IPS-18a (cell line): ENCODE results near the gene HLA-DRA.
"Not testable (repeated sequence)": the region's sequence is repeated elsewhere in the genome, so short reads cannot be mapped to it uniquely, and the experiment has no call there.

Experiments
- H3K27ac ChIP-seq: one replicate; pipeline ENCODE4 v1.5.1; 2013; ENCODE audit warnings: low read length
- H3K27me3 ChIP-seq: one replicate; pipeline ENCODE4 v1.6.1; 2013; ENCODE audit warnings: mild to moderate bottlenecking, low read length; ENCODE audit not compliant: control insufficient read depth, insufficient read depth
- H3K36me3 ChIP-seq: one replicate; pipeline ENCODE4 v1.6.1; 2013; ENCODE audit warnings: low read depth, low read length; ENCODE audit not compliant: control insufficient read depth
- H3K4me1 ChIP-seq: one replicate; pipeline ENCODE4 v1.6.1; 2013; ENCODE audit warnings: low read depth, low read length; ENCODE audit not compliant: control insufficient read depth
- H3K4me3 ChIP-seq: one replicate; pipeline ENCODE4 v1.5.1; 2013; ENCODE audit warnings: low read length
- H3K9ac ChIP-seq: one replicate; pipeline ENCODE4 v1.6.1; 2013; ENCODE audit warnings: mild to moderate bottlenecking, low read length, moderate library complexity
- H3K9me3 ChIP-seq: one replicate; pipeline ENCODE4 v1.6.1; 2013; ENCODE audit warnings: low read depth, low read length; ENCODE audit not compliant: control insufficient read depth

HLA-DRA gene

GRCh38 chr6:32459781-32460424 is 20.2 kb downstream of the HLA-DRA start:
- Histone ChIP-seq H3K36me3 (no peaks in the 10 kb centered on the region), H3K4me1 (no peaks in the 10 kb centered on the region), H3K4me3 (no peak overlapping the region), H3K9ac (no peak overlapping the region), H3K27ac (no peak overlapping the region), H3K9me3 (no peaks in the 10 kb centered on the region), H3K27me3 (no peaks in the 10 kb centered on the region)

- Histone ChIP-seq H3K4me1 (no peaks in the 10 kb centered on the region), H3K9ac (no peak overlapping the region), H3K27me3 (no peaks in the 10 kb centered on the region), H3K9me3 (no peaks in the 10 kb centered on the region), H3K4me3 (no peak overlapping the region), H3K27ac (no peak overlapping the region), H3K36me3 (no peaks in the 10 kb centered on the region)
Measured at GRCh38 chr6:32460528-32460927, 20.8 kb downstream of the HLA-DRA start.

- H3K9me3 ChIP-seq = no peaks in the 10 kb centered on the region
- no peaks in the 10 kb centered on the region for H3K27me3 ChIP-seq
- no peaks in the 10 kb centered on the region for H3K36me3 ChIP-seq
- no peak overlapping the region for H3K27ac ChIP-seq
- H3K9ac ChIP-seq = no peak overlapping the region
- H3K4me1 ChIP-seq = no peaks in the 10 kb centered on the region
- H3K4me3 ChIP-seq = no peak overlapping the region
Measured at GRCh38 chr6:32461493-32461892, 21.8 kb downstream of the HLA-DRA start.

- Histone ChIP-seq H3K9me3 (no peaks in the 10 kb centered on the region), H3K9ac (no peak overlapping the region), H3K36me3 (no peaks in the 10 kb centered on the region), H3K4me1 (no peaks in the 10 kb centered on the region), H3K27ac (no peak overlapping the region), H3K4me3 (no peak overlapping the region), H3K27me3 (no peaks in the 10 kb centered on the region)
Measured at GRCh38 chr6:32462609-32463008, 22.9 kb downstream of the HLA-DRA start.

GRCh38 chr6:32467743-32468503 is 28.2 kb downstream of the HLA-DRA start:
- not testable (repeated sequence) for H3K4me1 ChIP-seq, H3K27me3 ChIP-seq, H3K27ac ChIP-seq

GRCh38 chr6:32472781-32473375 is 33.2 kb downstream of the HLA-DRA start:
- Histone ChIP-seq H3K36me3 (no peaks in the 10 kb centered on the region), H3K9ac (no peak overlapping the region), H3K4me3 (no peak overlapping the region), H3K9me3 (no peaks in the 10 kb centered on the region), H3K27me3 (no peaks in the 10 kb centered on the region), H3K4me1 (no peaks in the 10 kb centered on the region), H3K27ac (no peak overlapping the region)

More at GRCh38 chr6:32467743-32468503, 28.2 kb downstream of the HLA-DRA start:
- not testable (repeated sequence) for H3K4me3 ChIP-seq, H3K9ac ChIP-seq, H3K9me3 ChIP-seq, H3K36me3 ChIP-seq

- H3K4me1 ChIP-seq, H3K4me3 ChIP-seq, H3K27ac ChIP-seq, H3K9ac ChIP-seq, H3K9me3 ChIP-seq, H3K27me3 ChIP-seq, H3K36me3 ChIP-seq: not testable (repeated sequence)
Measured at GRCh38 chr6:32473376-32474348, 34.0 kb downstream of the HLA-DRA start.

- H3K27ac ChIP-seq = no peak overlapping the region
- no peaks in the 10 kb centered on the region for H3K9me3 ChIP-seq
- H3K36me3 ChIP-seq = no peaks in the 10 kb centered on the region
- no peaks in the 10 kb centered on the region for H3K27me3 ChIP-seq
- H3K4me3 ChIP-seq = no peak overlapping the region
- no peak overlapping the region for H3K9ac ChIP-seq
- no peaks in the 10 kb centered on the region for H3K4me1 ChIP-seq
Measured at GRCh38 chr6:32475392-32476206, 35.9 kb downstream of the HLA-DRA start.

GRCh38 chr6:32483968-32484613 is 44.4 kb downstream of the HLA-DRA start:
- Histone ChIP-seq H3K27ac (no peak overlapping the region), H3K4me3 (no peak overlapping the region), H3K36me3 (no peaks in the 10 kb centered on the region), H3K4me1 (no peaks in the 10 kb centered on the region), H3K9ac (no peak overlapping the region), H3K27me3 (no peaks in the 10 kb centered on the region), H3K9me3 (no peaks in the 10 kb centered on the region)

- Histone ChIP-seq H3K27ac (no peak overlapping the region), H3K4me1 (no peaks in the 10 kb centered on the region), H3K27me3 (no peaks in the 10 kb centered on the region), H3K4me3 (no peak overlapping the region), H3K9ac (no peak overlapping the region), H3K9me3 (no peaks in the 10 kb centered on the region), H3K36me3 (no peaks in the 10 kb centered on the region)
Measured at GRCh38 chr6:32484614-32484998, 44.9 kb downstream of the HLA-DRA start.
